Raji (cell line): Measurements from ENCODE around the gene IRF7.
A peak's percentile ranks its signal among the peaks of the same experiment; 100 is the strongest.

Source experiments
- POLR2A ChIP-seq: IDR thresholded peaks from 2 replicates; pipeline ENCODE4 v1.6.1; 2011; ENCODE audit warnings: low read depth, low read length, control low read depth; ENCODE audit not compliant: insufficient read depth

Gene IRF7

DNA sequence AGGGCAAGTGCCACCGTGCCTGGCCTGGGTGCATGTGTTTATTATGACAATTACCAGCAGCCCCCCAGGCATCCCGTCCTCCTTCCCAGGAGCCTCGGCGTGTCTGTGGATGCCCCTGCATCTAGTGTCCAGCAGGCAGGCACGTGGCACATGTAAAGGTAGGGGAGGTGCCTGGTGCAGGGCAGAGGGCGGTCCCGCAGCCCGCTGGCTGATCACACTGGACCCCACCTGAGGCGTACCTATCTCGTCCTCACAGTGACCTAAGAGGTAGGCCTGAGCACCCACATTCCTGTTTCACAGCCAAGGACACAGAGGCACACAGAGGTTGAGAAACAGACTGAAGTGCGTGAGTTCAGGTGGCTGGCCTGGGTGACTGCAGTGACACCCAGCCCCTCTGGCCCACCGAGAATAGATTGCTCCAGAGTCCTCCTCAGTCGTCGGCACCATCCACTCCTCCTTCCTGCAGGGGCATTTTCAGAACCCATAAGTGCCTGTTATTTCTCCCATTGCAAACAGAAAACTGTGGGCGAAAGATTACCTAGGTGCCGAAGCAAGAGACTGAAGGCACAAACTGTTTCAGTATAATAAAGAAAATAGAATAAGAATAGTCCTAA is 42.5 kb downstream of the IRF7 start:
- no peak for TF ChIP-seq POLR2A

DNA sequence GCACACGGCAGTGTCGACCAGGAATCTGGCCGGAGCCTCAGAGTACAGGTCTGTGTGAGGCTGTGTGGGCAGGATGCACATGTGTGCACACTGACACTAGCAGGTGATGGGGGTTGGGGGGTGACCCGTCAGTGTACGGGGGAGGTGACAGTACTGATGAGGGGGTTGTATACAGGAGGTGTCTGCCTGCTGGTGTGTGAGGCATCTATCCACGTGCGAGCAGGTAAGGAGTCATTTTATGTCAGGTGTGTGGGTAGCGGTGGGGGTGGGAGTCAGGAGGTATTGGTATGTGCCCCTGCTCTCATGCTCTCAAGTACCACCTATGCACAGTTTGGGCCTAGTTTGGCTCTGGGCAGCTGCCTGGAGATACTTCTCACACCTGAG is 44.0 kb downstream of the IRF7 start:
- TF ChIP-seq POLR2A: no peak

DNA sequence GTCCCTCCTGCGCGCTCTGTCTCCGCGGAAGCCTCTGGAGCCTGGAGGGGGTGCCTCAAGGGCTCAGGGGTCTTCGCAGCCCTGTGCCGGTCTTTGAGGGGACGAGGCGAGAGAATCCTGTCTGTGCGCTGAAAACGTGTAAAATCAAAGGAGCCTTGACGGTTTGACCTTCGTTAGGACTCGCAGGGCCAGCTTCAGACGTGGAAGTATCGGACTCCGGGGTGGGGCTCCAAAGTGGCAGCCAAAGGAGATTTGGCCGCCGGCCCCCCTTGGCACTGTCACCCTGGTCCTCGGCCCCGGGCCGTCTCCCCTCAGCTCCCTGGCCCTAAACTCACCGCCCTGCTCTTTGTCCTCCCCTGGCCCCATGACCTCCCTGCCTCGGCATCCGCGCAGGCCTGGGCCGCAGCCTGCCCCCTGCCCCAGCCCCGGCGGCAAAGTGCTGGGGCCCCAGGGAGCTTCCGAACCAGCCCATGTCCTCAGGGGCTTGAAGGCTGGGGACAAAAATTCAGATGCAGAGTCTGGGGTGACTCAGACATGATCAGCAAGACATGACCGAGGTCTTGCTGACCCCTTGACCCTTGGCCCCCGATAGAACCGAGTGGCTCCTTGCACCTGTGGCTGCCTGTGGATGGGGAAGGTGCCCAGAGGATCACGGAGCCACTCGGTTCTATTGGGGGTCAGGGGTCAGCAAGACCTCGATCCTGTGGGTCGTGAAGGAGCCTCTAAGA is 46.4 kb downstream of the IRF7 start:
- no peak; the same call in 1 of the 2 replicates for TF ChIP-seq POLR2A

DNA sequence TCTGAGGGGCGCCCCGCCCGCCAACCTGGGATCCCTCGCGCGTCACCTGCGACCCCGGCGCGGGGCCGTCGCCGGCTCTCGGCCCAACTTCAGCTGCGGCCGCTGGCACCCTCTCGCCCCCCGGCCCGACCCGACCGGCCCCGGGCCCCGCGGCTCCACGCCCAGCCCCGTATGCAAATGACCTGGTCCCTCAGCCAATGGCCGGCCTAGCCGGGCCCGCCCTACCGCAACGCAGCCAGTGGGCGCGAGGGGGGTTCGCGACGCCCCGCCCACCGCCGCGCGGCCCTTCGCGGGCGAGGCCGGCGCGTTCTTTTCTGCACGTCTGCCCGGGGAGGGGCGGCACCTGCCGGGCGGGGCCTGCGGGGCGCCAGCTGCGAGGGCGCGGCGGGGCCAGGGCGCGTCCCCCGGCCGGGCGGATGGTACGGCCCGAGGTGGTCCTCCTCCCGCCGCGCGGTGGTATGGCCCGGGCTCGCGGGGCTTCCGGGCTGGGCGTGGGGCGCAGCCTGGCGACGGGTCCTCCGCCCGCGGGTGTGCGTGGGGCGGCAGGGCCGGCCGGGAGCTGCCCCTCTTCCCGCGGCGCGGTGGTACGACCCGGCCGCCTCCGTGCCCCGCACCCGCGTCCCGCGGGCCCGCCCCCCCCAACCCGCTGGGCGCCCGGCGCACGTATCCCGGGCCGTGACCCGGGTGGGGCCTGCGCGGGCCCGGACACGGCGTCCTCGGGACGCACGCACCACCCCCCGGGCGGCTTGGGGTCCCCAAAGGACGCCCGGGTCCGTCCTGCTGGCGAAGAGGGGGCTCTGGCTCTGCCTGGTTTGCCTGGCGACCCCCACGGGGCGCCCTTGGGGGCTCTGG is 47.2 kb downstream of the IRF7 start:
- TF ChIP-seq POLR2A: peak; percentile 68

DNA sequence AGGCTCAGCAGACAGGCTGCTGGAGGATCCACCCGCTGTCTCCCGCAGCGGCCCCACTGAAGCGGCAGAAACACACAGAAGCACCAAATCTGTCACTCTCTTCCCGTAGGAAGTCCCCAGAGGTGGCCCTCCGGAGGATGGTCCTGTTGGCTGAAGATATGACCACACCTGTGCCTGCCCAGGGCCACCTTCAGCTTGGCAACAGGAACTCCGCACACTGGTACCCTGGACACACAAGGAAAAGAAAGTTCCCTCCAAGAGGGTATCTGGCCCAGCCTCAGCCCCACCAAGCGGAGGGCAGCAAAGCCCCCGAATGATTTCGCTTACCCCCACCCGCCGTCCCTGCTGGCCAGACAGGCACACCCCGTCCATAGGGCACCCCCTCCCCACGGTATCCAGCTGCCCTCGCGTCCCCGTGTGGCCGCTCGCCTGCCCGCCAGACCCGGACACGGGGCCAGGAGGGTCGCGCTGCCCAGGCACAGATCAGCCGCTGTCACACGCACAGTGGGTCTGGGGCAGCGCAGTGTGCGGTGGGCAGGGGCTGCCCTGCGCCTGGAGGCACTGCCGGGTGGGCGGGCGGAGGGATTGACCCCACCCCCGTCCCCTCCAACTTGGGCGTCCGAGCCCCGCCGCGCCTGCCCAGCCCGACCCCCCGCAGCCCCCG is 48.0 kb downstream of the IRF7 start:
- TF ChIP-seq POLR2A: no peak

DNA sequence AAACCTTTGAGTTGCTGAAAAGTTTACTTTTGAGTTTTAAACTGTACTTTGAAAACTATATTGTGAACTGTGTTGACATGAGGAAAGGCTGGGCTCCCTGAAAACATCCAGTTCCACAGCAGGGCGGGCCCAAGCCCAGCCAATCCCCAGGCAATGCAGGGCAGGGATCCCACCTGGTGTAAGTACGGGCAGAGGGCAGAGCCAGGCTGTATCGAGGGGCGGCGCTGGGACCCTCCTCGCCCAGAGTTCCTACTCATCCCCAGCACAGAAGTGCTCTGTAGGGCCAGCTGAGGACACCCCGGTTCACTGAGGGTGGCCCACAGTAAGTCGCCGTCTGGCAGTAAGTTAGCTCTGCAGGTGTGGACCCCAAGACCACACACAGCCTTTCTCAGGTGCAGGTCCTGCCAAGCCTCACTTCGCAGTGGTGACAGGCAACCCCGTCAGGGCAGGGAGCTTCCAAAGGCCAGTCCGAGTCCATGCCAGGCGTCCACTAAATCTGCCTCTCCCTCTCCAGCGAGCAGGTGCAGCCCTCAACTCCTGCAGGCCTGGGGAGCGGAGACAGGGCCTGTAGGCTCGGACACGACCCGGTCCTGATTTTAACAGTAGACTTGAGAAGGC is 48.6 kb downstream of the IRF7 start:
- TF ChIP-seq POLR2A: no peak

DNA sequence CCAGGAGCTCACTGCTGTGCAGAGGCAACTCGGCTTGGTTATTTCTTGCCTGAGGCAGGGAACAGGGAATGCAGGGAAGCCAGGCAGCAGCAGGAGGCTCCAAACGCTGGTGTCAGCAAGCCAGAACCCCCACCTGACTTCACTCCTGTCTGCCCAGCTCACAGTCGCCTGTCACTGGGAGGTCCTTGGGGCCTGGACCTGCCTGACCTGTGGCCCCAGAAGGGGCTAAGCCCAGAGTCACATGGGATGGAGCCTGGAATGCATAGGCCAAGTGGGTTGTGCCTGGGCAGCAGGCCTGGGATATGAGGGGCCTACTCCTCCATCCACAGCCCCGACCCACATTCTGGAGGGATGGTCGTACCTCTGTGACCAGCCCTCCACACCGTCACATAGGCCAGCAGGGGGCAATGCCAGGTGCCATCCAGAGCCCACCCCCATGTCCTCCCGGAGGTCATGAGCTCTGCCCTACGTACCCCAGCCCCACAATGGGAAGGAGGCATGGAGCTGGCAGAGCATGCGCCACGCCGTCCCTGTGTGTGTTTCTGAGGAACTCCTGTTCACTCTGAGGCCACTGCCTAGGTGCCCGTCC is 49.7 kb downstream of the IRF7 start:
- TF ChIP-seq POLR2A: peak; percentile 22; the same call in 1 of the 2 replicates

DNA sequence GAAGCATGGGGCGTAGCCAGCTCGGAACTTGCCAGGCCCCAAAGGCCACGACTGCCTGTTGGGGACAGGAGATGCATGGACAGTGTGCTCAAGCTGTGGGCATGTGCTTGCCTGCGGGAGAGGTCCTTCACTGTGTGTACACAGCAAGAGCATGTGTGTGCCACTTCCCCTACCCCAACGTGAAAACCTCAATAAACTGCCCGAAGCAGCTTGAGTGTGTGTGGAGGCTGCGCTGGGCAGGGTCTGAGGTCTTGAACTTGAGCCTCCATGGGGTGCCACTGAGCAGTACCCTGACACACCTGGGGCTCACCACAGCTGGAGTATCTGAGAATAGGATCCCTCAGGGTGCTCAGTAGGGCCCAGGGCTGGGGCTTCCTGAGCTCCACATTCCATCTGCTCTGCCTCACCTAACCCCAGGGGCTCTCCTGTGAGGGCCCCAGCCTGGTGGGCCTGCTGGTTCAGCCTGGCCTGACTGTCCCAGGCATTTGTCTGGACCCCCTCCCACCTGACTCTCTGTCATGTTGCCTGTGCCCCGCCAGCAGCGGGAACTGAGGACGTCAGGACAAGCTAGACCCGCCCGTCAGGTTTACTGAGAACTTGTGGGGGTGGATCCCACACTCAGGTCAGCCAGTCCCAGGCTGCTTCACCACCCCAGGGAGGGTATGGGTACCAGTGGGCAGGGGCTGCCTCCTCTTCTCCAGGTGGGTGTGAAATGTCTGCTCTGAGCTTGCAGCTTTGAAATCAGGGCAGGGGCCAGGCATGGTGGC is 51.8 kb downstream of the IRF7 start:
- 0 out of 2 replicates have a peak, but pooled peaks have one; percentile 30 for TF ChIP-seq POLR2A

DNA sequence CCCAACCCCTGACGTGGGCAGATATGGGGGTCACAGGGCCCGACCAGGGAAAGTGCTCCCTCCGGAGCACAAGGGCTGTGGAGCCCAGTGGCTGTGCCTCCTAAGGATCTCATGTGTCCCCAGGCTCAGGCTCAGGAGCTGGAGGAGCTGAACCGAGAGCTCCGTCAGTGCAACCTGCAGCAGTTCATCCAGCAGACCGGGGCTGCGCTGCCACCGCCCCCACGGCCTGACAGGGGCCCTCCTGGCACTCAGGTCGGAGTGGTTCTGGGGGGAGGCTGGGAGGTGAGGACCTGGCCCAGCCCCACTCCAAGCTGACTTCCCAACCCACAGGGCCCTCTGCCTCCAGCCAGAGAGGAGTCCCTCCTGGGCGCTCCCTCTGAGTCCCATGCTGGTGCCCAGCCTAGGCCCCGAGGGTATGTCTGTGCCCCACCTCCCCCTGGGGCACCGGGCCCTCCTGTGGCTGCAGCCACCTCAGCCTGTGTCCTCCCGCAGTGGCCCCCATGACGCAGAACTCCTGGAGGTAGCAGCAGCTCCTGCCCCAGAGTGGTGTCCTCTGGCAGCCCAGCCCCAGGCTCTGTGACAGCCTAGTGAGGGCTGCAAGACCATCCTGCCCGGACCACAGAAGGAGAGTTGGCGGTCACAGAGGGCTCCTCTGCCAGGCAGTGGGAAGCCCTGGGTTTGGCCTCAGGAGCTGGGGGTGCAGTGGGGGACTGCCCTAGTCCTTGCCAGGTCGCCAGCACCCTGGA is 52.5 kb downstream of the IRF7 start:
- no peak for TF ChIP-seq POLR2A
